GM23338 (cell line): ENCODE data around the gene SPATA4. TPM values are rescaled to one million over a fixed set of nuclear protein-coding genes. Genes with fewer than 3 reads are reported as not detected.

ENCODE experiments used
- ATAC-seq: fragments of 200-7000 bp; cut with Tn5 transposase; 3 replicates; pipeline ENCODE4 v1.9.1; 2020
- DNase-seq: peaks from one replicate; pipeline ENCODE4 v3.0.0-alpha.2; 2015; ENCODE audit warnings: low spot score
- H2AFZ ChIP-seq: fragments of 200-600 bp; sonication (generic); 2 replicates; pipeline ENCODE4 v1.8.0; 2016; ENCODE audit warnings: antibody characterized with exemption, mild to moderate bottlenecking, moderate library complexity
- H3F3A ChIP-seq: fragments of 200-600 bp; sonication (generic); replicated peaks from 2 replicates; pipeline ENCODE4 v1.8.0; 2017; ENCODE audit warnings: antibody characterized with exemption, mixed run types, low read depth
- H3K27ac ChIP-seq: fragments of 200-600 bp; sonication (generic); 2 replicates; pipeline ENCODE4 v1.6.1; 2016; ENCODE audit warnings: low read depth
- H3K27me3 ChIP-seq: fragments of 200-600 bp; sonication (generic); 2 replicates; pipeline ENCODE4 v1.8.0; 2016; ENCODE audit warnings: mild to moderate bottlenecking, mixed run types, moderate library complexity; ENCODE audit not compliant: insufficient read depth
- H3K36me3 ChIP-seq: fragments of 200-600 bp; sonication (generic); 2 replicates; pipeline ENCODE4 v1.8.0; 2016; ENCODE audit warnings: mild to moderate bottlenecking; ENCODE audit not compliant: insufficient read depth
- H3K4me1 ChIP-seq: fragments of 200-600 bp; sonication (generic); 2 replicates; pipeline ENCODE4 v1.8.0; 2016; ENCODE audit warnings: mild to moderate bottlenecking, moderate library complexity; ENCODE audit not compliant: insufficient read depth
- H3K4me2 ChIP-seq: fragments of 200-600 bp; sonication (generic); 2 replicates; pipeline ENCODE4 v1.7.1; 2017; ENCODE audit warnings: mixed run types
- H3K4me3 ChIP-seq: fragments of 200-600 bp; sonication (generic); 2 replicates; pipeline ENCODE4 v1.6.1; 2016; ENCODE audit warnings: mixed run types
- H3K79me2 ChIP-seq: fragments of 200-600 bp; sonication (generic); replicated peaks from 2 replicates; pipeline ENCODE4 v1.8.0; 2017; ENCODE audit warnings: mild to moderate bottlenecking; ENCODE audit not compliant: insufficient read depth
- H3K9me2 ChIP-seq: fragments of 200-600 bp; sonication (generic); 2 replicates; pipeline ENCODE4 v1.8.0; 2017; ENCODE audit not compliant: insufficient read depth
- H4K20me1 ChIP-seq: fragments of 200-600 bp; sonication (generic); replicated peaks from 2 replicates; pipeline ENCODE4 v1.8.0; 2017; ENCODE audit warnings: mild to moderate bottlenecking; ENCODE audit not compliant: insufficient read depth
- H3K27ac Mint-ChIP-seq: 2 replicates; pipeline ENCODE4 v1.8.0; 2020; ENCODE audit warnings: inconsistent platforms, mild to moderate bottlenecking, moderate library complexity, mixed read lengths
- H3K27me3 Mint-ChIP-seq: 3 replicates; pipeline ENCODE4 v1.8.0; 2022; ENCODE audit warnings: low read depth, mild to moderate bottlenecking, moderate library complexity, mixed read lengths, inconsistent platforms; ENCODE audit not compliant: insufficient read depth, poor library complexity
- H3K36me3 Mint-ChIP-seq: 3 replicates; pipeline ENCODE4 v1.8.0; 2021; ENCODE audit warnings: low read depth, mild to moderate bottlenecking, inconsistent platforms, moderate library complexity, mixed read lengths
- H3K4me1 Mint-ChIP-seq: 3 replicates; pipeline ENCODE4 v1.8.0; 2020; ENCODE audit warnings: mild to moderate bottlenecking, inconsistent platforms, mixed read lengths
- H3K4me3 Mint-ChIP-seq: 3 replicates; pipeline ENCODE4 v1.8.0; 2021; ENCODE audit warnings: moderate library complexity, mild to moderate bottlenecking, inconsistent platforms, mixed read lengths
- H3K9me3 Mint-ChIP-seq: 3 replicates; pipeline ENCODE4 v1.8.0; 2020; ENCODE audit warnings: moderate library complexity, mild to moderate bottlenecking, inconsistent platforms, mixed read lengths
- CREB1 ChIP-seq: fragments of 250-450 bp; sonication (Bioruptor Pico); IDR thresholded peaks from 2 replicates; pipeline ENCODE4 v1.5.0; 2020; ENCODE audit warnings: low read depth, mild to moderate bottlenecking, moderate library complexity
- EZH2 ChIP-seq: fragments of 200-600 bp; sonication (generic); IDR thresholded peaks from one replicate; pipeline ENCODE4 v1.8.0; 2017; ENCODE audit warnings: antibody characterized with exemption, mild to moderate bottlenecking, low read depth; ENCODE audit not compliant: unreplicated experiment
- JUNB ChIP-seq: IDR thresholded peaks from one replicate; pipeline ENCODE4 v1.6.1; 2016; ENCODE audit warnings: antibody characterized with exemption; ENCODE audit not compliant: unreplicated experiment
- NANOG ChIP-seq: IDR thresholded peaks from 2 replicates; pipeline ENCODE4 v1.6.1; 2016; ENCODE audit warnings: antibody characterized with exemption, borderline replicate concordance
- POLR2AphosphoS5 ChIP-seq: IDR thresholded peaks from 2 replicates; pipeline ENCODE4 v1.6.1; 2016; ENCODE audit warnings: antibody characterized with exemption, low read depth
- REST ChIP-seq: IDR thresholded peaks from one replicate; pipeline ENCODE4 v1.6.1; 2018; ENCODE audit warnings: antibody characterized with exemption; ENCODE audit not compliant: unreplicated experiment
- STAT1 ChIP-seq: IDR thresholded peaks from one replicate; pipeline ENCODE4 v1.6.1; 2016; ENCODE audit warnings: antibody characterized with exemption; ENCODE audit not compliant: unreplicated experiment
- ZNF114 ChIP-seq: fragments of 250-450 bp; sonication (Bioruptor Pico); IDR thresholded peaks from 2 replicates; pipeline ENCODE4 v1.5.0; 2020; ENCODE audit warnings: mild to moderate bottlenecking, moderate library complexity
- ZNF331 ChIP-seq: fragments of 250-450 bp; sonication (Bioruptor Pico); IDR thresholded peaks from 2 replicates; pipeline ENCODE4 v1.5.0; 2020; ENCODE audit warnings: low read depth, mild to moderate bottlenecking, moderate library complexity
- polyA plus RNA-seq: library from polyadenylated mRNA; unstranded; fragments of >200 nt; fragmentation: Nextera tagmentation; extraction: Ambion mirVana; gene quantifications from 2 replicates; pipeline ENCODE4 v1.2.1, GENCODE V29; 2016
- total RNA-seq: library from RNA; depleted of rRNA; stranded (reverse); fragments of >200 nt; shearing (Covaris generic); gene quantifications from 2 replicates; pipeline ENCODE4 v1.2.3, GENCODE V29; 2014
- TF ChIP-seq, protein P1 (sequence below): IDR thresholded peaks from 2 replicates; pipeline ENCODE4 v1.6.1; 2016; ENCODE audit warnings: antibody characterized with exemption
- TF ChIP-seq, protein P2 (sequence below), 2 experiments: fragments of 200-600 bp in 1 of 2; sonication (generic) in 1 of 2; conservative IDR thresholded peaks; 2 replicates each; pipeline versions ENCODE4 v1.5.1 to v1.6.1; 2016 to 2017; ENCODE audit warnings: antibody characterized with exemption in 2 of 2, low read depth in 2 of 2, mild to moderate bottlenecking in 2 of 2, moderate library complexity in 1 of 2

Gene SPATA4
- total and polyA plus RNA-seq, 2 experiments from 2014 or later: not detected

- H3K4me3 Mint-ChIP-seq: no peak overlapping the region
- ATAC-seq (no peak), DNase-seq (no peak)
- H3K36me3 Mint-ChIP-seq: no peaks in the 10 kb centered on the region
- no peaks in the 10 kb centered on the region for H3K9me3 Mint-ChIP-seq
- Histone ChIP-seq H3K9me2 (no peaks in the 10 kb centered on the region), H3K4me1 (no peaks in the 10 kb centered on the region), H3K27me3 (no peaks in the 10 kb centered on the region), H3F3A (no peaks in the 10 kb centered on the region), H3K27ac (no peak overlapping the region), H2AFZ (no peak overlapping the region), H4K20me1 (no peaks in the 10 kb centered on the region), H3K79me2 (no peaks in the 10 kb centered on the region), H3K4me3 (no peak overlapping the region), H3K4me2 (no peak overlapping the region), H3K36me3 (no peaks in the 10 kb centered on the region)
- TF ChIP-seq ZNF331 (CRISPR knock-in tag): no peak
- no peak for TF ChIP-seq POLR2AphosphoS5
- TF ChIP-seq, protein P1, sequence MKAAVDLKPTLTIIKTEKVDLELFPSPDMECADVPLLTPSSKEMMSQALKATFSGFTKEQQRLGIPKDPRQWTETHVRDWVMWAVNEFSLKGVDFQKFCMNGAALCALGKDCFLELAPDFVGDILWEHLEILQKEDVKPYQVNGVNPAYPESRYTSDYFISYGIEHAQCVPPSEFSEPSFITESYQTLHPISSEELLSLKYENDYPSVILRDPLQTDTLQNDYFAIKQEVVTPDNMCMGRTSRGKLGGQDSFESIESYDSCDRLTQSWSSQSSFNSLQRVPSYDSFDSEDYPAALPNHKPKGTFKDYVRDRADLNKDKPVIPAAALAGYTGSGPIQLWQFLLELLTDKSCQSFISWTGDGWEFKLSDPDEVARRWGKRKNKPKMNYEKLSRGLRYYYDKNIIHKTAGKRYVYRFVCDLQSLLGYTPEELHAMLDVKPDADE: no peak
- no peaks in the 10 kb centered on the region for H3K27me3 Mint-ChIP-seq
- H3K4me1 Mint-ChIP-seq: no peaks in the 10 kb centered on the region
- H3K27ac Mint-ChIP-seq: no peak overlapping the region
Measured at GRCh38 chr4:176156656-176157055, 38.7 kb downstream of the SPATA4 start.

DNA sequence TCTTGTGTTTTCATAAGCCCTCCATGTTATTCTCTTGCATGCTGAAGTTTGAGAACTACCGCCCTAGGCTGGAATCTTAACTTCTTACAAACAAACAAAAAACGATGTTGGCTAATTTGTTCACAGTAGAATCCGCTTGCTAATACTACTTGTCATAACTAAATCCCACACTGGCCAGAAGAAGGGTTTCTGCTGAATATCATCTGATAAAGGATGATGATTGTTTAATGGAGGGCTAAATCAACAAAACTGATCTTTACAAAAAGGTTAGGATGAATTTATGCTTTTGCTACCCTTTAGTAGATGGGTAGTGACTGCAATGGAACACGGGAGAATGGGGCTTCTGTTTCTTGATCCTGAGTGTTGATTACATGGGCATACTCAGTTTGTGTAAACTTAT lies 42.3 kb downstream of the SPATA4 start:
- H3K4me1 Mint-ChIP-seq: no peaks in the 10 kb centered on the region
- H4K20me1 ChIP-seq: no peaks in the 10 kb centered on the region
- H3K4me2 ChIP-seq: no peak overlapping the region
- H3K9me2 ChIP-seq: no peaks in the 10 kb centered on the region
- no peaks in the 10 kb centered on the region for H3K27me3 Mint-ChIP-seq
- no peak overlapping the region for H3K27ac Mint-ChIP-seq
- no peak for ATAC-seq
- H3K79me2 ChIP-seq: no peaks in the 10 kb centered on the region
- no peaks in the 10 kb centered on the region for H3K36me3 Mint-ChIP-seq
- H3K4me1 ChIP-seq: no peaks in the 10 kb centered on the region
- H3K27ac ChIP-seq: no peak overlapping the region
- H3K27me3 ChIP-seq: no peaks in the 10 kb centered on the region
- no peaks in the 10 kb centered on the region for H3K36me3 ChIP-seq
- H3K4me3 ChIP-seq: no peak overlapping the region
- no peak for DNase-seq
- no peak overlapping the region for H2AFZ ChIP-seq
- no peaks in the 10 kb centered on the region for H3K9me3 Mint-ChIP-seq
- no peak overlapping the region for H3K4me3 Mint-ChIP-seq
- no peaks in the 10 kb centered on the region for H3F3A ChIP-seq
- TF ChIP-seq REST (no peak), JUNB (no peak), CREB1 (CRISPR knock-in tag) (no peak), EZH2 (no peak), POLR2AphosphoS5 (no peak), NANOG (no peak), ZNF114 (CRISPR knock-in tag) (no peak), STAT1 (no peak), ZNF331 (CRISPR knock-in tag) (no peak)
- TF ChIP-seq, protein P1: no peak
- TF ChIP-seq, protein P2, sequence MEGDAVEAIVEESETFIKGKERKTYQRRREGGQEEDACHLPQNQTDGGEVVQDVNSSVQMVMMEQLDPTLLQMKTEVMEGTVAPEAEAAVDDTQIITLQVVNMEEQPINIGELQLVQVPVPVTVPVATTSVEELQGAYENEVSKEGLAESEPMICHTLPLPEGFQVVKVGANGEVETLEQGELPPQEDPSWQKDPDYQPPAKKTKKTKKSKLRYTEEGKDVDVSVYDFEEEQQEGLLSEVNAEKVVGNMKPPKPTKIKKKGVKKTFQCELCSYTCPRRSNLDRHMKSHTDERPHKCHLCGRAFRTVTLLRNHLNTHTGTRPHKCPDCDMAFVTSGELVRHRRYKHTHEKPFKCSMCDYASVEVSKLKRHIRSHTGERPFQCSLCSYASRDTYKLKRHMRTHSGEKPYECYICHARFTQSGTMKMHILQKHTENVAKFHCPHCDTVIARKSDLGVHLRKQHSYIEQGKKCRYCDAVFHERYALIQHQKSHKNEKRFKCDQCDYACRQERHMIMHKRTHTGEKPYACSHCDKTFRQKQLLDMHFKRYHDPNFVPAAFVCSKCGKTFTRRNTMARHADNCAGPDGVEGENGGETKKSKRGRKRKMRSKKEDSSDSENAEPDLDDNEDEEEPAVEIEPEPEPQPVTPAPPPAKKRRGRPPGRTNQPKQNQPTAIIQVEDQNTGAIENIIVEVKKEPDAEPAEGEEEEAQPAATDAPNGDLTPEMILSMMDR (conservative IDR thresholded peaks at IDR 0.05; ENCODE audit: low read depth in 2 of 2): no peak
